GM19099 (cell line): ENCODE measurements around the gene MAGEF1.

ENCODE experiments used
- POLR2A ChIP-seq: IDR thresholded peaks from 3 replicates; pipeline ENCODE4 v1.6.1; 2011; ENCODE audit warnings: low read depth; ENCODE audit not compliant: insufficient read length; ENCODE audit errors: extremely low read depth

MAGEF1 gene

GRCh38 chr3:184691397-184692231, 20.2 kb downstream of the MAGEF1 start:
- no peak for TF ChIP-seq POLR2A

DNA sequence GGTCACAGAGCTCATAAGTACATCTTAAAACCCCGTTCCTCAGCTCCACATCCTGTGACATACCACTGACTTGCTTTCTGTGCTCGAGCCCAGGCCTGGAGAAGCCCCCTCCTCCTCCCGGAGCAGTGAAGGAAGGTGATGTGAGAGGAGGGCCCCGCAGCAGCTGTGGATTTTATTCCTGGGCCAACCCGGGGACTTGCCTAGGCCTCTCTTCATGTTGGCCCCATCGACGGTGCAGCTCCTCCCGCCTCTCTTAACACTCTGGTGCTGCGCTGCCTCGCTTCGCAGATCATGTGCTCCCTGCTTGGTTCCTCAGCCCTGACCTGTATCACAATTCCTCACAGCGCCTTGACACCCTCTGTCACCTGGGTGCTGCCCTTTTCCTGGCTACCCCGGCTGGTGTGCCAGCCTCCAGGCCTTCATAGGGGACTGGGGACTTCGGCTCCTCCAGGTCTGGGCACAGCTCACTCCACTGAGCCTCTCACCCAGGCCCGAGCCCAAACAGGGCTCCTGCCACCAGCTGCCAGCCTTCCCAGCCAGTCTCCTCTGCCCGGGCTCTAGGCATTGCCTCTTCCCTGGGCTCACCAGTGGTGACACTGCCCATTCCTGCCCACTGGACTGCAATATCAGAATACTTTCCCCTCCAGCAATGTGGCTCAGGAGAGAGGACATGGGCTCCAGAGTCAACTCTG, 21.5 kb downstream of the MAGEF1 start:
- no peak for TF ChIP-seq POLR2A

GRCh38 chr3:184688882-184689271, 23.0 kb downstream of the MAGEF1 start:
- TF ChIP-seq POLR2A: no peak

DNA sequence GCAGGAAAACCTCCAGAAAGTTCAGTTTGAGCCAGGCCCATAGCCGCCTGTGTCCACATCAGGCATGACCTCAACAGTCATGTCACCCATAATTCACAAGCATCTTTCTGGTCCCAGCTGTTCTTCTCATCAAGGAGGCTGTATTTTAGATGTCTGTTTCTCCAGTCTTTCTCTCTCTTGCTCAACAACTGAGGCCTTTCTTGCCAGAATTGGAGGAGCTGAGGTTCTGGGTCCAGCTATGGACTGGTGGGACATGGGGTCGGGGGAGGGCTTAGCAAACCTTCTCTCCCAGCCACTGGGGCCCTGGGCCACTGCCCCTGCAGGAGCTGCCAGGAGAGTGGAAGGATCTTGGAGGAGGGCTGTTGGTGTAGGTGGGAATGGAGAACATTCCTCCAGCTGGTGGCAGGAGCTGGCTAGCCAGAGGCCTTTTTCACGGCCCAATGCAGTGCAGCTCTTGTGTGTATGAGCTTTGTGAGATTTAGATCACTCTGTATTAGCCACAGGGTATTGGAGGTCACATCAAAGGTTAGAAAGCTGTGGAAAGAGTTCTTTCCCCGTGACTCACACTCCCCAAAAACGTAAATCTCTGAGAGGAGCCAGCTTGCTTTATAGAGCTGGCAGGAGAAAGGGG, 23.5 kb downstream of the MAGEF1 start:
- TF ChIP-seq POLR2A: no peak

- no peak for TF ChIP-seq POLR2A
Observed at GRCh38 chr3:184687363-184688015, 24.4 kb downstream of the MAGEF1 start.

- TF ChIP-seq POLR2A: no peak
Observed at GRCh38 chr3:184685646-184686045, 26.2 kb downstream of the MAGEF1 start.

DNA sequence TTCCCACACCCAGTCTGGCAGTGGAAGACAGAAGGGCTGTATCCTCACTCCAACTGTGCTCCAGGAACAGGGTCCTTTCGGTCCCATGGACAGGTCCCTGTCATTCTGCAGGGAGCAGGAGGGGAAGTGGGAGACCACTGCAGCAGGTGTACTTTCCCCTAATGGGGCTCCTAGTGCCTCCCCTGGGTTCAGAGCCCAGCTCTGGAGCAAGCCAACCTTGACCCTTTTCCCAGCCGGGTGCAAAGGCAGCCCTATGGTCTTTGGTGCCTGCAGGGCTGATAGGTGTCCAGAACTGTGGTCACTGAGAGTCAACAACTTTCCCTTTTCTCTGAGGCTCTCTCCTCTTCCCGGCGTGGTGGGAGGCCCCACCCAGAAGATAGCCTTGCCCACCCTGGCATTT, 26.8 kb downstream of the MAGEF1 start:
- TF ChIP-seq POLR2A: no peak

GRCh38 chr3:184683900-184684560, 27.8 kb downstream of the MAGEF1 start:
- no peak for TF ChIP-seq POLR2A

DNA sequence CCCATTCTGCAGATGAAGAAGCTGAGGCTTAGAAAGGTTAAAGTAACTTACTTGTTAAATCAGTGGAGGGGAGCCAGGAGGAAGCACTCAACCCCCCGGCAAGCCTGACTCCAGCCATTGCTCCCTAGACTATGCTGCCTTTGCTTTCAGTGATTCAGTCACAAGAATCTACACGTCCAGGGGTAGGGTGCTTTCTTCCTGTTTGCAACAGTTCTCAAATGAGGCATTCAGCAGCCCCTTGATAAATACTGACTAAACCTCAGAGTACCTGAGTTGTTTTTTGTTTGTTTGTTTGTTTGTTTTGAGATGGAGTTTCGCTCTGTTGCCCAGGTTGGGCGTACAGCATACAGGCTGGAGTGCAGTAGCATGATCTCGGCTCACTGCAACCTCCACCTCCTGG, 28.6 kb downstream of the MAGEF1 start:
- no peak for TF ChIP-seq POLR2A

GRCh38 chr3:184682671-184683070, 29.2 kb downstream of the MAGEF1 start:
- no peak for TF ChIP-seq POLR2A

GRCh38 chr3:184680385-184681345, 31.2 kb downstream of the MAGEF1 start:
- no peak for TF ChIP-seq POLR2A

DNA sequence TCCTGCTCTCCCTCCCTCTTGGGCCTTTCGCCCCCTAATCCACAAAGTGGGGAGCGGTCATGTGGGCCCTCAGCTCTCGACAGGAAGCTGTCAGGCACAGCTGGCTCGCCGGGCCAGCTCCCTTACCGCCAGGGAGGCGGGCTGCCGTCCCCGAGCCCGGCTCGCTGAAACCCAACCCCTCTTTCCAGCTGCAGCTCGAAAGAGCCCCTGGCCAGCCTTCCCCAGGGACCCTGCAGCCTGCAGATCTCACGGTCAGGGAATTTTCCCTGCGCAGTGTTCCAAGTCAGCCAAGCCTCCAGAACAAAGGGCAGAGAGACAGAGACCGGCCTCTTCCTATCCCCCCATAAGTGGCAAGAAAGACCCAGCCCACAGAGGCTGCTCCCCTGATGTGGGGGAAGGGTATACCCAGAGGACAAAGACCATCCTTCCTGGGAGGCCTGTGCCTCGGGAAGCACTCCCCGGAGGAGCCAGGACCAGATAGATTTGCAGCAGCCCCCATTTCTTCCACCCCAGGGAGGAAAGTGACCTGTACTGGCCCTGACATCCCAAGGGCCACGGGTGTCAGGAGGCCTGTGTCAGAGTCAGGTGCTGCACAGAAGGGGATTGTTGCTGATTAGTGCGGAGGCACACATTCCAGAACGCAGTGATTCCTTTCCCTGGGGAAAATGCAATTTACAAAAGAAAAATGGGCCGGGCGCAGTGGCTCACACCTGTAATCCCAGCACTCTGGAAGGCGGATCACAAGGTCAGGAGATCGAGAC, 32.6 kb downstream of the MAGEF1 start:
- no peak for TF ChIP-seq POLR2A

DNA sequence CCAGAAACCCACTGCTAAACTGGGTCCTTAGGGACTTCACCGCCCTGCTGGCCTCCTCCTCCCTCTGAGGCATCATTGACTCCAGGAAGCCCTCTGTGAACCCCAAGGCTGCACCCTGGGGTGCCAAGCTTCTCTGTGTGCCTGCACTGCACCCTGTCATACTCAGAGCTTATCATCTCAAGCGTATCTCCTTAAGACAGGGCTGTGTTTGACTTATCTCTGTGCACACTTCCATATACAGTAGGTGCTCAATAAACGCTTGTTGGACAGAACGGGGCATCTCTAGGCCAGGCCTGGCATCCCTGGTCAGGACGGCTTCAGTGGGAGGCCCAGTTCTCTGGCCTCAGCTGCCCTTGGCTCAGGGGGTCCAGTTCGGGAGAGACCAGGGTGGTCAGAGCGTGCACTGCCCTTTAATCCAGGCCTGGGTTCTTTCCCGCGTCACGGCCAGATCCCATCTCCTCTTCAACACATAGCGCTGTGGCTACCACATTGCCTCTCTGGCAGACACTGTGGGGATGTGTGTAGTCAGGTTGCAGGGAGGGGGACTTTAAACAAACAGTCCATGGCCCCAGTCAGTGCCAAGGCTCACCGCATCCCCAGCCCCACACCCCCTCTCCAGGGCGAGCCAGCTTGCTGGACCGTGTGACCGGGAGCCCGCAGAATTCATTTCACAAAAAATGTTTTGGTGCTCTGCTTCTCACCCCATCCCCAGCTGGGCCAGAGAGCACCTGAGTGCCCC, 33.4 kb downstream of the MAGEF1 start:
- TF ChIP-seq POLR2A: no peak
